IMR-90 (cell line): ENCODE measurements around the gene ZP3.

Experiments used
- BHLHE40 ChIP-seq: fragments of 150-350 bp; IDR thresholded peaks from 2 replicates; pipeline ENCODE4 v1.6.1; 2016; ENCODE audit warnings: mild to moderate bottlenecking, low read depth, low read length
- CEBPB ChIP-seq: IDR thresholded peaks from 2 replicates; pipeline ENCODE4 v1.6.1; 2012; ENCODE audit warnings: low read depth, low read length, improper control_type of control experiment
- CHD1 ChIP-seq: IDR thresholded peaks from 2 replicates; pipeline ENCODE4 v1.6.1; 2012; ENCODE audit warnings: low read depth, low read length, improper control_type of control experiment
- FOS ChIP-seq: fragments of 150-350 bp; IDR thresholded peaks from 2 replicates; pipeline ENCODE4 v1.6.1; 2016; ENCODE audit warnings: low read depth, low read length
- MAFK ChIP-seq: IDR thresholded peaks from 2 replicates; pipeline ENCODE4 v1.6.1; 2012; ENCODE audit warnings: low read depth, low read length, improper control_type of control experiment
- MXI1 ChIP-seq: IDR thresholded peaks from 2 replicates; pipeline ENCODE4 v1.6.1; 2012; ENCODE audit warnings: low read depth, mild to moderate bottlenecking, low read length, moderate library complexity, borderline replicate concordance
- POLR2A ChIP-seq: IDR thresholded peaks from 2 replicates; pipeline ENCODE4 v1.6.1; 2012; ENCODE audit warnings: mild to moderate bottlenecking, low read depth, low read length
- RAD21 ChIP-seq: IDR thresholded peaks from 2 replicates; pipeline ENCODE4 v1.6.1; 2012; ENCODE audit warnings: low read length, improper control_type of control experiment
- SMC3 ChIP-seq: fragments of 150-350 bp; IDR thresholded peaks from 2 replicates; pipeline ENCODE4 v1.6.1; 2016; ENCODE audit warnings: low read depth, mild to moderate bottlenecking, antibody characterized with exemption, low read length, moderate library complexity
- TF ChIP-seq, protein P1 (sequence below): conservative IDR thresholded peaks from 2 replicates; pipeline ENCODE4 v1.5.1; 2012; ENCODE audit warnings: mild to moderate bottlenecking, low read depth, low read length, improper control_type of control experiment
- TF ChIP-seq, protein P2 (sequence below): fragments of 150-350 bp; IDR thresholded peaks from 2 replicates; pipeline ENCODE4 v1.6.1; 2016; ENCODE audit warnings: low read depth, mild to moderate bottlenecking, low read length, moderate library complexity, borderline replicate concordance
- TF ChIP-seq, protein P3 (sequence below): fragments of 150-350 bp; IDR thresholded peaks from 2 replicates; pipeline ENCODE4 v1.6.1; 2017; ENCODE audit warnings: mild to moderate bottlenecking, antibody characterized with exemption, low read length, low read depth

DNA sequence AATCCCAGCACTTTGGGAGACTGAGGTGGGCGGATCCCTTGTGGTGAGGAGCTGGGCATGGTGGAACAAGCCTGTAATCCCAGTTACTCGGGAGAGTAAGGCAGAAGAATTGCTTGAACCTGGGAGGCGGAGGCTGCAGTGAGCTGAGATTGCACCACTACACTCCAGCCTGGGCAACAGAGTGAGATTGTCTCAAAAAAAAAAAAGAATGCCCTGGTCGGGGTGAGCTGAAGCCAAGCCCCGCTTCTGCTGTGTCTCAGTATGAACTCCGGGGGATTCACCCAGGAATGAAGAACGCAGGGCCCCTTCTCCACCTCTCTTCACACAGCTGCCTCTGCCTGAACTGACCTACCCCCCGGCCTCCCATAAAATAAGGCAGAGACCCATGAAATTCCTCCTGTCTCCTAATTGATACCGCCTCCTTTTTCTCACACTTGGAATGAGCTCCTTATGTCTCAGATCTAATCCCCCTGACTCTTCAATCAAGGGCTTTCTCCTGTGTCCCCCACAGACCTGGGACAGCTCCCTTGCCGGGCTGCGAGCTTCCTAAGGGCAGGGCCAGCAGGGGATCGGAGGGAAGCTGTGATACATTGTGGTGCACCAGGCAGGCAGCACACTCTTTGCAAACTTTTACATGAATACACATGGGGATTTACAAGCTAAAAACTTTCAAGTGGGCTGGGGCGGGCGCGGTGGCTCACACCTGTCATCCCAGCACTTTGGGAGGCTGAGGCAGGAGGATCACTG is 911 bp upstream of the ZP3 start:
- TF ChIP-seq, protein P1, sequence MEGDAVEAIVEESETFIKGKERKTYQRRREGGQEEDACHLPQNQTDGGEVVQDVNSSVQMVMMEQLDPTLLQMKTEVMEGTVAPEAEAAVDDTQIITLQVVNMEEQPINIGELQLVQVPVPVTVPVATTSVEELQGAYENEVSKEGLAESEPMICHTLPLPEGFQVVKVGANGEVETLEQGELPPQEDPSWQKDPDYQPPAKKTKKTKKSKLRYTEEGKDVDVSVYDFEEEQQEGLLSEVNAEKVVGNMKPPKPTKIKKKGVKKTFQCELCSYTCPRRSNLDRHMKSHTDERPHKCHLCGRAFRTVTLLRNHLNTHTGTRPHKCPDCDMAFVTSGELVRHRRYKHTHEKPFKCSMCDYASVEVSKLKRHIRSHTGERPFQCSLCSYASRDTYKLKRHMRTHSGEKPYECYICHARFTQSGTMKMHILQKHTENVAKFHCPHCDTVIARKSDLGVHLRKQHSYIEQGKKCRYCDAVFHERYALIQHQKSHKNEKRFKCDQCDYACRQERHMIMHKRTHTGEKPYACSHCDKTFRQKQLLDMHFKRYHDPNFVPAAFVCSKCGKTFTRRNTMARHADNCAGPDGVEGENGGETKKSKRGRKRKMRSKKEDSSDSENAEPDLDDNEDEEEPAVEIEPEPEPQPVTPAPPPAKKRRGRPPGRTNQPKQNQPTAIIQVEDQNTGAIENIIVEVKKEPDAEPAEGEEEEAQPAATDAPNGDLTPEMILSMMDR, result no peak
- TF ChIP-seq, protein P2, sequence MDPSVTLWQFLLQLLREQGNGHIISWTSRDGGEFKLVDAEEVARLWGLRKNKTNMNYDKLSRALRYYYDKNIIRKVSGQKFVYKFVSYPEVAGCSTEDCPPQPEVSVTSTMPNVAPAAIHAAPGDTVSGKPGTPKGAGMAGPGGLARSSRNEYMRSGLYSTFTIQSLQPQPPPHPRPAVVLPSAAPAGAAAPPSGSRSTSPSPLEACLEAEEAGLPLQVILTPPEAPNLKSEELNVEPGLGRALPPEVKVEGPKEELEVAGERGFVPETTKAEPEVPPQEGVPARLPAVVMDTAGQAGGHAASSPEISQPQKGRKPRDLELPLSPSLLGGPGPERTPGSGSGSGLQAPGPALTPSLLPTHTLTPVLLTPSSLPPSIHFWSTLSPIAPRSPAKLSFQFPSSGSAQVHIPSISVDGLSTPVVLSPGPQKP, result no peak
- no peak for TF ChIP-seq POLR2A
- TF ChIP-seq FOS, result no peak
- TF ChIP-seq, protein P3, sequence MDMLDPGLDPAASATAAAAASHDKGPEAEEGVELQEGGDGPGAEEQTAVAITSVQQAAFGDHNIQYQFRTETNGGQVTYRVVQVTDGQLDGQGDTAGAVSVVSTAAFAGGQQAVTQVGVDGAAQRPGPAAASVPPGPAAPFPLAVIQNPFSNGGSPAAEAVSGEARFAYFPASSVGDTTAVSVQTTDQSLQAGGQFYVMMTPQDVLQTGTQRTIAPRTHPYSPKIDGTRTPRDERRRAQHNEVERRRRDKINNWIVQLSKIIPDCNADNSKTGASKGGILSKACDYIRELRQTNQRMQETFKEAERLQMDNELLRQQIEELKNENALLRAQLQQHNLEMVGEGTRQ, result no peak
- no peak for TF ChIP-seq SMC3
- TF ChIP-seq CHD1, result no peak
- no peak for TF ChIP-seq MAFK
- TF ChIP-seq CEBPB, result no peak
- no peak for TF ChIP-seq RAD21
- TF ChIP-seq MXI1, result no peak
- TF ChIP-seq BHLHE40, result no peak
